Activated CD4-positive, alpha-beta T cell treated with anti-CD3 and anti-CD28 coated beads, Interleukin-2, amount 50 U/mL, for 16 hours (primary cell): ENCODE data around the gene KANSL1L.
A peak's percentile ranks its signal among the peaks of the same experiment; 100 is the strongest.

ENCODE experiments used
- DNase-seq: peaks from one replicate; pipeline ENCODE4 v3.0.0-alpha.2; 2020

KANSL1L gene

GRCh38 chr2:210174086-210174485 lies 2.9 kb upstream of the KANSL1L start:
- no peak for DNase-seq

GRCh38 chr2:210172219-210172575 lies 988 bp upstream of the KANSL1L start:
- no peak for DNase-seq

DNA sequence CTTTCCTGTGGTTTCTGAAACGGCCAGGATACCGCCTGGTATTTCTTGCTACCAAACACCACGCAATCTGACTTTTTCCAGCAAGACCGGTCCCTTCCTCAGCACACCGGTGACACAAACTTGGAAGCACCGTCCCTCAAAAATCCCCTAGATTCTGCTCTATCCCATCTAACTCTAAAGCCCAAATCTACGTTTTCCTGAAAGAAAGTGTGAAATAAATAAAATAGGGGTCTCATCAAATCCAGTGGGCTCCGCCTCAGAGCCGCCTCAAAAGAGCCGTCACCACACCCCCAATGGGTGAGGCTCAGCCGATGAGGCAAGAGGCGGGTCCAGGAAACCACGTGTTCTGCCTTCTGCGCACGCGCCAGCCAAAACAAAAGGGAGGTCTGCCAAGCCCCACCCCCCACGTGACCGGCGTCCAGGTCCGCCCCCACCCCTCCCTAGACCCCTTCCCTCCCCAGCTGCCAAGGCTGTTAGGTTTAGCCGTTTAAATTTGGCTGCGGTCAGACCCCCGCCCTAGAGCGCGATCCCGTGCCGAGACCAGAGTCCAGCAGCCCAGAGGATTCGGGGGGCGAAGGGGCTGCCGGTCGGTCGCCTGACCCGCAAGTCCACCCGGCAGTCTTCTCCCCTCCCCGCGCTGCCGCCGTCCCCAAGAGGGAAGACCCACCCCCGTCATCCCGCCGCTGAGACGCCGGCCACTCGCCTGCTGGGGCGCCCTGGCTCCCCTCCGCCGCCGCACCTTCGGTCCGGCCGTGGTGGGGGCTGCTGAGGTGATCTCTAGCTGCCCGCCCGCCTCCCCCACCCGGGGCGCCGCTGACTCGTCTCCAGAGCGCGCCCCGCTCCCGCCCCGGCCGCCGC lies 534 bp downstream of the KANSL1L start:
- DNase-seq: peak; percentile 98

GRCh38 chr2:210170196-210170445 lies 1.1 kb downstream of the KANSL1L start:
- no peak for DNase-seq

- DNase-seq: peak; percentile 66
These were observed 1.6 kb downstream of the KANSL1L start for GRCh38 chr2:210169516-210170195.

DNA sequence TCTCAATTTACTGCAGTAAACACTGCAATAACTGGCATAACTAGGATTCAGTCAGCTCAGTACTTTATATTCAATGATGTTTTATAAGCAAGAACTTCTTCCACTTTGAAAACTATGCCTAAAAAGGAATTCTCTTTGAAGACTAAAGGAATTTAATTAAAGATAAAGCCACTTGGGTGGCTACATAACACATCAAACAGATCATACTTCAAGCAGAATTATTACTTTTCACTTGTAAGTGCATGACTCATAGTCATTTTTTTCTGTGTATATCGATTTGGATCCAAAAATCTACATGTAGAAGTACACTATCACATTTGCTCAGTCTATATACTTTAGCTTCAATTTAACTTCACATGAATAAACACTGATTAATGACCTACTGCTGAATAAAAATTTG lies 4.0 kb downstream of the KANSL1L start:
- DNase-seq: no peak

- no peak for DNase-seq
These were observed 8.6 kb downstream of the KANSL1L start for GRCh38 chr2:210162466-210163124.

GRCh38 chr2:210159059-210159458 lies 12.2 kb downstream of the KANSL1L start:
- no peak for DNase-seq

GRCh38 chr2:210158236-210158635 lies 13.0 kb downstream of the KANSL1L start:
- DNase-seq: no peak

DNA sequence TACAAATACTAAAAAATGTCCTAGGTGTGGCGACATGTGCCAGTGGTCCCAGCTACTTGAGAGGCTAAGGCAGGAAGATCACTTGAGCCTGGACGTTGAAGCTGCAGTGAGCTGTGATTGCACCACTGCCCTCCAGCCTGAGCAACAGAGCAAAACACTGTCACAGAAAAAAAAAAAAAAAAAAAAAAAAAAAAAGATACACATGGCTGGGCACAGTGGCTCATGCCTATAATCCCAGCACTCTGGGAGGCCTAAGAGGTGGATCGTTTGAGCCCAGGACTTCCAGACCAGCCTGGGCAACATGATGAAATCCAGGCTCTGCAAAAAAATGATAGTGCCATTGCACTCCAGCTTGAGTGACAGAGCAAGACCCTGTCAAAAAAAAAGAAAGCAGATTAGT lies 13.7 kb downstream of the KANSL1L start:
- no peak for DNase-seq

GRCh38 chr2:210147614-210148013 lies 23.6 kb downstream of the KANSL1L start:
- no peak for DNase-seq

- no peak for DNase-seq
These were observed 39.0 kb downstream of the KANSL1L start for GRCh38 chr2:210132239-210132638.

GRCh38 chr2:210128961-210129360 lies 42.2 kb downstream of the KANSL1L start:
- DNase-seq: no peak

DNA sequence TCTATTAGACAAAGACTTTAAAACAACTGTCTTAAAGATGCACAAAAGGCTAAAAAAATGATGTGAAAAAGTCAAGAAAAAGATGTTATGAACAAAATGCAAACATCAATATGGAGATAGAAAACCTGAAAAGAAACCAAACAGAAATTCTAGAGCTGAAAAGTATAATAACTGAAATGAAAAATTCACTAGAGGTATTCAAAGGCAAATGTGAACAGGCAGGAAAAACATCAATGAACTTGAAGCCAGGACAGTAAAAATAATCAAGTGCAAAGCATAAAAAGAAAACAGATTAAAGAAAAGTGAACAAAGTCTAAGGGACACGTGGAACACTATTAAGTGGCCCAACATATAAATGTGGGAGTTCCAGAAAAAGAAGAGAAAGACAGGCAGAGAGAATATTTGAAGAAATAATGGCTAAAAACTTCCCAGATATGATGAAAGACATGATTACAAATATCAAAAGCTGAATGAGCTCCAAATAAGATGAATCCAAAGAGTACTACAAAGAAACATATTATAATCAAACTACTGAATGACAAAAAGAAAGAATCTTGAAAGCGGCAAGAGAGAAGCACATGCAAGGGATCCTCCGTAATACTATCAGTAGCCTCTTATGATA lies 57.5 kb downstream of the KANSL1L start:
- DNase-seq: no peak

- no peak for DNase-seq
These were observed 58.3 kb downstream of the KANSL1L start for GRCh38 chr2:210112871-210113270.

GRCh38 chr2:210099940-210100339 lies 71.3 kb downstream of the KANSL1L start:
- no peak for DNase-seq

- no peak for DNase-seq
These were observed 76.4 kb downstream of the KANSL1L start for GRCh38 chr2:210094787-210095186.

DNA sequence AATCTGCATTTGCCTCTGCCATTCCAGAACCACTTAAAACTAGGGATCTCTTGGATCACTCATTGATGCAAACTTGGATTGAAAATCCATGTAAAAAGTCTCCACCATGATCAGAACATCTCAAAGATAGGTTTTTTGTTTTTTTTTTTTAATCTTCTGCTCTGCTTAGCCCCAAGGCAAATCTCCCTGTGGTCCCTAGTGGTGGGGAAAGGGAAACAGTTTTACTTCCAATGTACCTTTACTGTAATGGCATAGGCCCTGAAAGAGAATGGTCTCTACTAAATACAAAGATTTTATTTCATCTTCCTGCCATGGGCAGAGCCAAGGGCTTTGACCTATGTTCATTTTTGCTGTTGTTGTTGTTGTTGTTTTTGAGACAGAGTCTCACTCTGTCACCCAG lies 78.4 kb downstream of the KANSL1L start:
- DNase-seq: no peak

GRCh38 chr2:210086930-210087329 lies 84.3 kb downstream of the KANSL1L start:
- DNase-seq: no peak

- no peak for DNase-seq
These were observed 84.9 kb downstream of the KANSL1L start for GRCh38 chr2:210086292-210086691.

GRCh38 chr2:210072922-210073509 lies 98.2 kb downstream of the KANSL1L start:
- DNase-seq: peak; percentile 10

GRCh38 chr2:210072493-210072892 lies 98.7 kb downstream of the KANSL1L start:
- DNase-seq: no peak

DNA sequence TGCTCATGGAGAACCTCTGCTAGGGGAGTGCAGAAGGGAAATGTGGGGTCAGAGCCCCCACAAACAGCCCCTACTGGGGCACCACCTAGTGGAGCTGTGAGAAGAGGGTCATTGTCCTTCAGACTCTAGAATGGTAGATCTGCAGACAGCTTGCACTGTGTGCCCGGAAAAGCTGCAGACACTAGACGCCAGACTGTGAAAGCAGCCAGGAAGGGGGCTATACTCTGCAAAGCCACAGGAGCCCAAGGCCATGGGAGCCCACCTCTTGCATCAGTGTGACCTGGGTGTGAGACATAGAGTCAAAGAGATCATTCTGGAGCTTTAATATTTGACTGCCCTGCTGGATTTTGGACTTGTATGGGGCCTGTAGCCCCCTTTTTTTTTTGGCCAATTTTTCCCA lies 107.9 kb downstream of the KANSL1L start:
- DNase-seq: no peak
